Measurements from ENCODE around the gene CDC34.

GRCh38 chr19:514166-514663, 17.3 kb upstream of the CDC34 start:
- TF ChIP-seq CTCF (IDR thresholded peaks at IDR 0.05; ENCODE audit: low read depth, low read length) (no peak), EZH2phosphoT487 (IDR thresholded peaks at IDR 0.05; ENCODE audit: low read depth) (no peak)

Measured in OCI-LY3 (cell line).